SU-DHL-6 (cell line): Measurements from ENCODE around the gene MATN1.

Experiments used
- CTCF ChIP-seq: fragments of 200-600 bp; sonication (generic); IDR thresholded peaks from one replicate; pipeline ENCODE4 v1.5.1; 2017; ENCODE audit warnings: antibody characterized with exemption, mild to moderate bottlenecking, low read length, moderate library complexity; ENCODE audit not compliant: insufficient read depth, poor library complexity, severe bottlenecking
- EZH2phosphoT487 ChIP-seq: fragments of 200-600 bp; sonication (generic), shearing (Covaris generic); conservative IDR thresholded peaks from 2 replicates; pipeline ENCODE4 v1.6.1; 2018; ENCODE audit warnings: mild to moderate bottlenecking, antibody characterized with exemption, low read length, moderate library complexity, mixed read lengths

- TF ChIP-seq CTCF (no peak), EZH2phosphoT487 (no peak)
Observed at GRCh38 chr1:30679976-30680305, 43.4 kb downstream of the MATN1 start.
